ENCODE data around the gene PPP2R2B.

DNA sequence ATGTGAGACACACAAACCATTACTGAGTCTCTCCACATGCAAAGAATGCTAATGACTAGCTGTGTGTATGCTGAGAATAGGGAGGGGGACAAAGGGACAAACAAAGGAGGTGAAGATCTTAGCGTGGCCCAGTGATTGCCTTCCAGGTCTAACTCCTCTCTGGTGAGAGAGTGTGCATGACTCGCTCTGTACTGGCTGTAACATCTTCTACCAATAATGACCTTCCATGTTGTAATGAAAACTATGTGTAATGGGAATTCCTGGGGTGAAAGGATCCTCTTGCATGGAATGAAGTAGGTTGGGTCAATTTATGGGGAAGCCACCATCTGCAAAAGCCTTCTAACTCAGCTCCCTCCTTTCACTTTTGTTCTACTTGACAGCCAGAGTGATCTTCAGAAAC, 338.1 kb downstream of the PPP2R2B start:
- TF ChIP-seq, protein P1, sequence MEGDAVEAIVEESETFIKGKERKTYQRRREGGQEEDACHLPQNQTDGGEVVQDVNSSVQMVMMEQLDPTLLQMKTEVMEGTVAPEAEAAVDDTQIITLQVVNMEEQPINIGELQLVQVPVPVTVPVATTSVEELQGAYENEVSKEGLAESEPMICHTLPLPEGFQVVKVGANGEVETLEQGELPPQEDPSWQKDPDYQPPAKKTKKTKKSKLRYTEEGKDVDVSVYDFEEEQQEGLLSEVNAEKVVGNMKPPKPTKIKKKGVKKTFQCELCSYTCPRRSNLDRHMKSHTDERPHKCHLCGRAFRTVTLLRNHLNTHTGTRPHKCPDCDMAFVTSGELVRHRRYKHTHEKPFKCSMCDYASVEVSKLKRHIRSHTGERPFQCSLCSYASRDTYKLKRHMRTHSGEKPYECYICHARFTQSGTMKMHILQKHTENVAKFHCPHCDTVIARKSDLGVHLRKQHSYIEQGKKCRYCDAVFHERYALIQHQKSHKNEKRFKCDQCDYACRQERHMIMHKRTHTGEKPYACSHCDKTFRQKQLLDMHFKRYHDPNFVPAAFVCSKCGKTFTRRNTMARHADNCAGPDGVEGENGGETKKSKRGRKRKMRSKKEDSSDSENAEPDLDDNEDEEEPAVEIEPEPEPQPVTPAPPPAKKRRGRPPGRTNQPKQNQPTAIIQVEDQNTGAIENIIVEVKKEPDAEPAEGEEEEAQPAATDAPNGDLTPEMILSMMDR (IDR thresholded peaks at IDR 0.05) = no peak
- TF ChIP-seq EP300 (IDR thresholded peaks at IDR 0.05; ENCODE audit: low read depth) (no peak), POLR2AphosphoS5 (IDR thresholded peaks at IDR 0.05) (no peak), POLR2A (IDR thresholded peaks at IDR 0.05) (no peak)

All from transverse colon (tissue), 4 donors.